Gastroesophageal sphincter (tissue), 3 donors: ENCODE measurements around the gene SEPTIN1.

Experiments used
- CTCF ChIP-seq, 4 experiments: fragments of 200-600 bp in 2 of 4; fragments of 450-650 bp in 2 of 4; sonication (generic) in 1 of 4; IDR thresholded peaks; one replicate each; pipeline ENCODE4 v1.5.1; 2017 to 2019; ENCODE audit warnings: antibody characterized with exemption in 4 of 4, mild to moderate bottlenecking in 2 of 4, moderate library complexity in 2 of 4
- EP300 ChIP-seq: sonication (generic); formaldehyde crosslinking; IDR thresholded peaks from one replicate; pipeline ENCODE4 v1.6.1; 2017; ENCODE audit warnings: antibody characterized with exemption, mild to moderate bottlenecking
- POLR2A ChIP-seq, 2 donors: fragments of 450-650 bp; IDR thresholded peaks; one replicate each; pipeline ENCODE4 v1.6.1; 2017; ENCODE audit warnings: antibody characterized with exemption in 2 of 2, mild to moderate bottlenecking in 2 of 2, moderate library complexity in 1 of 2

GRCh38 chr16:30355144-30355953 is 27.0 kb downstream of the SEPTIN1 start, which contains the start of gene CD2BP2:
- no peak for TF ChIP-seq EP300
- peak in 1 of 4 experiments; percentile 34 for TF ChIP-seq CTCF (IDR thresholded peaks at IDR 0.05)
- peak; percentile 9 to 22 for TF ChIP-seq POLR2A (IDR thresholded peaks at IDR 0.05)
